Activated CD8-positive, alpha-beta T cell treated with anti-CD3 and anti-CD28 coated beads for 36 hours (primary cell): ENCODE results near the gene CDH12. TPM values are rescaled to one million over a fixed set of nuclear protein-coding genes. Genes with fewer than 3 reads are reported as not detected.
"Not testable (repeated sequence)": the region's sequence is repeated elsewhere in the genome, so short reads cannot be mapped to it uniquely, and the experiment has no call there.

ENCODE experiments used
- ATAC-seq: fragments of 200-7000 bp; cut with Tn5 transposase; one replicate; pipeline ENCODE4 v1.10.0; 2021; ENCODE audit warnings: mild to moderate bottlenecking, moderate library complexity
- CTCF ChIA-PET: fragments of 350-600 bp; sonication (Branson Sonifier 250); formaldehyde crosslinking; loops from one replicate; lab custom pipeline; 2021; ENCODE audit warnings: antibody characterized with exemption; lab: Charles Lee
- POLR2A ChIA-PET: fragments of 350-600 bp; sonication (Branson Sonifier 250); formaldehyde crosslinking; loops from one replicate; lab custom pipeline; 2021; ENCODE audit warnings: antibody characterized with exemption; lab: Charles Lee
- DNase-seq: peaks from one replicate; pipeline ENCODE4 v3.0.0-alpha.2; 2020
- H3K27ac Mint-ChIP-seq: one replicate; pipeline ENCODE4 v1.8.0; 2021; ENCODE audit warnings: mild to moderate bottlenecking, mixed read lengths
- H3K27me3 Mint-ChIP-seq: one replicate; pipeline ENCODE4 v1.8.0; 2021; ENCODE audit warnings: mixed read lengths
- H3K36me3 Mint-ChIP-seq: one replicate; pipeline ENCODE4 v1.8.0; 2021; ENCODE audit warnings: low read depth, mixed read lengths
- H3K4me1 Mint-ChIP-seq: one replicate; pipeline ENCODE4 v1.8.0; 2021; ENCODE audit warnings: low read depth, mixed read lengths
- H3K4me3 Mint-ChIP-seq: one replicate; pipeline ENCODE4 v1.8.0; 2021; ENCODE audit warnings: mild to moderate bottlenecking, moderate library complexity, mixed read lengths
- H3K9me3 Mint-ChIP-seq: one replicate; pipeline ENCODE4 v1.8.0; 2021; ENCODE audit warnings: mixed read lengths
- intact Hi-C: fragments of 100-400 bp; cut with micrococcal nuclease; formaldehyde crosslinking; loops from one replicate; pipeline ENCODE4 v1.10.0; 2022
- total RNA-seq, 2 experiments: library from RNA; stranded (reverse); gene quantifications; one replicate each; pipeline ENCODE4 v1.2.3, GENCODE V29; 2021
- TF ChIP-seq, protein P1 (sequence below): fragments of 200-600 bp; IDR thresholded peaks from one replicate; pipeline ENCODE4 v1.8.0; 2022; ENCODE audit warnings: antibody characterized with exemption, mild to moderate bottlenecking

Gene CDH12
- total RNA-seq, 2 experiments from 2014 or later = not detected

DNA sequence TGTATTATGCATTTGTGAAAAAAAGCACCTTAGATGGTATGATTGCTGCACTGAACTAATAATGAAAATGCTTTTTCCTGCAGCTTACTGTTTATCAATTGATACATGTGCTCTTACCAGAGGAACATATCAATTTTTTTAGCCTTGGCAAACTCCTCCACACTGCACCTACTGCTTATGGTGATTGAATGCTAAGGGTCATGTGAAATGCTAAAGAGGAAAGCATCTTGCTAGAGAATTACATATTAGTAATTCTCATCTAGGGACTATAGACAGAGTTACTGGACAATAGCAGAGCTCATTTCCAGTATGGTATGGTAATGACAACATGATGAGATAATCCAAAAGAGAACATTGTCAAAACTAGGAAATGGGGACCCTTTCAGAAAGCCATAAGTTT lies 817.1 kb downstream of the CDH12 start:
- CTCF ChIA-PET = no interaction called here
- TF ChIP-seq, protein P1, sequence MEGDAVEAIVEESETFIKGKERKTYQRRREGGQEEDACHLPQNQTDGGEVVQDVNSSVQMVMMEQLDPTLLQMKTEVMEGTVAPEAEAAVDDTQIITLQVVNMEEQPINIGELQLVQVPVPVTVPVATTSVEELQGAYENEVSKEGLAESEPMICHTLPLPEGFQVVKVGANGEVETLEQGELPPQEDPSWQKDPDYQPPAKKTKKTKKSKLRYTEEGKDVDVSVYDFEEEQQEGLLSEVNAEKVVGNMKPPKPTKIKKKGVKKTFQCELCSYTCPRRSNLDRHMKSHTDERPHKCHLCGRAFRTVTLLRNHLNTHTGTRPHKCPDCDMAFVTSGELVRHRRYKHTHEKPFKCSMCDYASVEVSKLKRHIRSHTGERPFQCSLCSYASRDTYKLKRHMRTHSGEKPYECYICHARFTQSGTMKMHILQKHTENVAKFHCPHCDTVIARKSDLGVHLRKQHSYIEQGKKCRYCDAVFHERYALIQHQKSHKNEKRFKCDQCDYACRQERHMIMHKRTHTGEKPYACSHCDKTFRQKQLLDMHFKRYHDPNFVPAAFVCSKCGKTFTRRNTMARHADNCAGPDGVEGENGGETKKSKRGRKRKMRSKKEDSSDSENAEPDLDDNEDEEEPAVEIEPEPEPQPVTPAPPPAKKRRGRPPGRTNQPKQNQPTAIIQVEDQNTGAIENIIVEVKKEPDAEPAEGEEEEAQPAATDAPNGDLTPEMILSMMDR = no peak
- POLR2A ChIA-PET = no interaction called here

DNA sequence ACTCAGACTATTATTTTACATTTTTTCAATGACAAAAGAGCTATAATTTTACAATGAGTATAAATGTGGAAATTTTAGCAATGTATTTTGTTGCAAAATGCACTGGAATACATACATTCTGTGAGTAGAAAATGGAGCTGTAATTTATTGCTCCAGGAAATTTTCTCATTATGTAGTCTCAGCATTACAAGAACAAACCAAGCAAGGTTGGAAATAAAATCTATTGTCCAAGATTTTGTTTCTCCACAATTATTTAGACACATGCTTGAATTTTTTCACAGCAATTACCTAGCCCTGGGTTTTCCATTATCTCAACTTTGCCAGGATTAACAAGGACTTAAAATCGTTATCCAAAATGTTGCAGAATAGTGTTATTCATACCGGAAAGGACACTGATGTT lies 820.1 kb downstream of the CDH12 start:
- CTCF ChIA-PET = no interaction called here
- no peak for ATAC-seq
- Mint-ChIP-seq H3K27ac (no peak overlapping the region), H3K27me3 (no peaks in the 10 kb centered on the region), H3K9me3 (peaks cover 3% of the 10 kb centered on the region), H3K4me3 (no peak overlapping the region), H3K4me1 (no peaks in the 10 kb centered on the region), H3K36me3 (no peaks in the 10 kb centered on the region)
- POLR2A ChIA-PET = interaction anchor here (0.6 kb wide), 1 partner anchor 234 kb away, joined by 3 read pairs; no protein-coding TSS in a partner anchor
- TF ChIP-seq, protein P1 = no peak
- no peak for DNase-seq
- intact Hi-C loops = no loop called here

More for the DNA sequence above, 817.1 kb downstream of the CDH12 start:
- Mint-ChIP-seq H3K27me3 (no peaks in the 10 kb centered on the region), H3K36me3 (no peaks in the 10 kb centered on the region), H3K9me3 (no peaks in the 10 kb centered on the region), H3K27ac (no peak overlapping the region), H3K4me3 (no peak overlapping the region), H3K4me1 (no peaks in the 10 kb centered on the region)
- intact Hi-C loops = no loop called here
- DNase-seq (no peak), ATAC-seq (no peak)

DNA sequence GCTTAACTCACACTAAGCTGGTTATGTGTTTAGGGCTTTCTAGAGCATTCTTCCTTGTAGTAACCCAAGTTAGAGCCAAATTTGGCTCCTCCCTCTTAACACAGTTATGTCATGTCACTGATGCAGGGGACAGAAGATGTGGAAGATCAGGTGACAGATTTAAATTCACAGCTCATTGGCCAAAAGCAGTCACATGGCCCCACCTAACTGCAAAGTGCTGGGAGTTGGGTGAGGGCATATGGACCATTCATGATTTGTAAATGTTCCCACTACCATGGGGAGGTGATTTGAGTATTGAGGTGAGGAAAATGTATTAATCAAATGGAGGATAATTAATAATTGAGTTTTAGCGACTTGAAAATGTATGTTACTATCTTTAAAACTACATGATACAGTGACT lies 829.4 kb downstream of the CDH12 start:
- TF ChIP-seq, protein P1 = no peak
- ChIA-PET POLR2A (no interaction called here), CTCF (no interaction called here)
- H3K27ac Mint-ChIP-seq = no peak overlapping the region
- no peaks in the 10 kb centered on the region for H3K4me1 Mint-ChIP-seq
- no peak for DNase-seq
- peaks cover 9% of the 10 kb centered on the region for H3K9me3 Mint-ChIP-seq
- no peaks in the 10 kb centered on the region for H3K27me3 Mint-ChIP-seq
- H3K4me3 Mint-ChIP-seq = no peak overlapping the region
- no peaks in the 10 kb centered on the region for H3K36me3 Mint-ChIP-seq
- ATAC-seq = no peak
- intact Hi-C loops = no loop called here

DNA sequence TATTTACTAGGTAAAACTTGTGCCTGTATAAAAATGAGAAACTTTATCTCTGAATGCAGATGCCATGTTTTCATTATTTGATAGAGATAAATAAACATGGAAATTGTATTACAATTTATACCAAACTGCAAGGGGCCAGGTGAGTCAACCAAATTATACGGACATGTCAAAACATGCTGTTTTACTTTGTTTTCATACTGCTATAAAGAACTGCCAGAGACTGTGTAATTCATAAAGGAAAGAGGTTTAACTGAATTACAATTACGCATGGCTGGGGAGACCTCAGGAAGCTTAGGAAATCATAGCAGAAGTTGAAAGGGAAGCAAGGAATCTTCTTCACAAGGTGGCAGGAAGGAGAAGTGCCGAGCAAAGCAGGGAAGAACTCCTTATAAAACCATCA lies 840.3 kb downstream of the CDH12 start:
- H3K27ac Mint-ChIP-seq = not testable (repeated sequence)

DNA sequence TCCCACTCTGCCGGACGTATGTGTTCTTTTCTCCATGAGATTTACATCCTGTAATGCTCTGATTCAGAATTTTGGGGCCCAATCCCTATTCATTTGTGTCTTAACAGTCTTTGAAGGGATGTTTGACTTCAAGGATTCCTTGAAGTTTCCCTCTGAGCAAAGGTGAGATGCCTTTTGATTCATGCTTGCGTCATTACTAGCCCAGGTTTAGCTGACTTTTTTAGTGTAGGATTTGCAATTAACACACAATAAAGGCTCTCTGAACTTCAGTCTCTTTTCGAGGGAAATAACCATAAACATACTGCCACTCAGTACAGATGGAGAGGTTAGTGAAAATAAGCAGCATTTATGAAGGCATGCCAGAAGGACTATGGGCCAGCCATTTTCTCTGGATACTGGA lies 842.3 kb downstream of the CDH12 start:
- H3K36me3 Mint-ChIP-seq, H3K27me3 Mint-ChIP-seq, H3K4me3 Mint-ChIP-seq, ATAC-seq, H3K9me3 Mint-ChIP-seq, CTCF ChIA-PET, H3K4me1 Mint-ChIP-seq, H3K27ac Mint-ChIP-seq, DNase-seq, intact Hi-C loops, POLR2A ChIA-PET: not testable (repeated sequence)

More for the DNA sequence above, 840.3 kb downstream of the CDH12 start:
- H3K9me3 Mint-ChIP-seq, ATAC-seq, H3K36me3 Mint-ChIP-seq, H3K27me3 Mint-ChIP-seq, H3K4me1 Mint-ChIP-seq, POLR2A ChIA-PET, intact Hi-C loops, CTCF ChIA-PET, DNase-seq, H3K4me3 Mint-ChIP-seq: not testable (repeated sequence)

DNA sequence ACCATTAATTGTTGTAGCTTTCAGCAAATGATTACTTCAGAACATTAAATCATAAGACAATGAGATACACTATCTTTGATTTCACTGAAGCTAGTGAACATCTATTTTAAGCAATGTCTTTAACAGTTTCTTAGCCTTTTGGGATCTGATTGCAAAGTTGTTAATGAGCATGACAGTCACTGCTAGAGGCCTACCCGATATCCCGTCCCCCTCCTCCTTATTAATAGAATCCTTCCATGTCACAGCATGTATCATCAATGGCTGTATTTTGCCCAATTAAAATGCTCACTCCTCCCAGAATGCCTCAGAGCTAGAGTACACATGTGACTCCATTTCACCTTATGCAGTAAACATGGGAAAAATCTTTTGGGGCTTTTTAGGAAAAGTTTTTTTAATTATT lies 852.0 kb downstream of the CDH12 start:
- intact Hi-C loops = not testable (repeated sequence)

DNA sequence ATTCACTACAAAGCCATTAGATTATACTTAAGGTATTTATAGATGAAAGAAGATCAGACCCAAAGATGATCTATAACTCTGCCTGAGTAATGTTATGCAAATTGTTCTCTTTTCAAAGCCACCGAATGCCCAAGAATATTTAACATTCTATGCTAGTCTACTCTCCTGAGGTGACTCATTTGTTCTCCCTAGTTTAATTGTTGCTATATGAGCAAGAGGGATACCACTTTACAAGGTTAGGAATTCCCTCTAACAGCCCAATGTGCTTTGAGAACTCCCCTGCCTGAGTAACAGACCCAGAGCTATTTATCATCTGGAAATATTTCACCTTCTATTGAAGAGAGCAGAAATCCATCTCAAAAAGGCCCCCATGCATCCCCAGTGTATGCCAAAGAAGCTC lies 867.3 kb downstream of the CDH12 start:
- POLR2A ChIA-PET, H3K9me3 Mint-ChIP-seq, CTCF ChIA-PET, H3K4me3 Mint-ChIP-seq, H3K36me3 Mint-ChIP-seq, ATAC-seq, intact Hi-C loops, H3K27ac Mint-ChIP-seq, H3K27me3 Mint-ChIP-seq, DNase-seq, H3K4me1 Mint-ChIP-seq: not testable (repeated sequence)

More for the DNA sequence above, 852.0 kb downstream of the CDH12 start:
- H3K27ac Mint-ChIP-seq, H3K36me3 Mint-ChIP-seq, H3K27me3 Mint-ChIP-seq, H3K9me3 Mint-ChIP-seq, H3K4me1 Mint-ChIP-seq, ATAC-seq, H3K4me3 Mint-ChIP-seq, CTCF ChIA-PET, POLR2A ChIA-PET, DNase-seq: not testable (repeated sequence)

DNA sequence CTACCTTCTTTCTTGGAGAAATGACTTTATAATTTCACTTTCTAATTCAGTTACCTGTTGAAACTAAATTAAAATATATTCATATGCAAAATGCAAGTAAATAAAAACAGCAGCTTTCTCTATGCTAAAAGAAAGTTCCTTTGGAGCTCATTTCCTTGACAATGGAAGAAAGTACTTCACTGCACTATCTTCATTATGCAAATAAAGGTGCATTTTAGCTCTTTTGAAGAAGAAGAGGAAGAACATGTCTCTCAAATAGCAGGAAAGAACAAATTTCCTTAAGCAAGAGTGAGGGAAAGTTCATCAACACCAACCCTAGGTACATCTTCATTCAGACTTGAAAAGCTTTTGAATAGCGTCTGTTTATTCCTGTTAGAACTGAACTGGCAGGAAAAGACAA lies 901.6 kb downstream of the CDH12 start:
- H3K9me3 Mint-ChIP-seq, intact Hi-C loops, H3K4me3 Mint-ChIP-seq, DNase-seq, CTCF ChIA-PET, H3K4me1 Mint-ChIP-seq, H3K27ac Mint-ChIP-seq, H3K36me3 Mint-ChIP-seq, H3K27me3 Mint-ChIP-seq, ATAC-seq, POLR2A ChIA-PET: not testable (repeated sequence)
